Osteoblast (primary cell): ENCODE measurements around the gene SSRP1. TPM values are rescaled to one million over a fixed set of nuclear protein-coding genes. Genes with fewer than 3 reads are reported as not detected.

Source experiments
- DNase-seq: peaks from one replicate; pipeline ENCODE4 v3.0.0; 2011; ENCODE audit warnings: low spot score, mixed read lengths; ENCODE audit not compliant: insufficient read length; ENCODE audit errors: missing footprints
- H2AFZ ChIP-seq: 2 replicates; pipeline ENCODE4 v1.6.0; 2011; ENCODE audit warnings: mild to moderate bottlenecking, low read length
- H3K27ac ChIP-seq: 2 replicates; pipeline ENCODE4 v1.5.1; 2011; ENCODE audit warnings: mild to moderate bottlenecking, low read depth, low read length, moderate library complexity
- H3K27me3 ChIP-seq: 2 replicates; pipeline ENCODE4 v1.6.0; 2012; ENCODE audit warnings: mild to moderate bottlenecking, control low read depth, inconsistent platforms, low read length, moderate library complexity; ENCODE audit not compliant: insufficient read depth
- H3K36me3 ChIP-seq: 2 replicates; pipeline ENCODE4 v1.5.1; 2011; ENCODE audit warnings: mild to moderate bottlenecking, low read length, control low read depth, moderate library complexity; ENCODE audit not compliant: insufficient read depth
- H3K4me1 ChIP-seq: 2 replicates; pipeline ENCODE4 v1.5.1; 2011; ENCODE audit warnings: mild to moderate bottlenecking, low read length, control low read depth, moderate library complexity; ENCODE audit not compliant: insufficient read depth
- H3K4me2 ChIP-seq: 2 replicates; pipeline ENCODE4 v1.6.0; 2011; ENCODE audit warnings: mild to moderate bottlenecking, low read length; ENCODE audit not compliant: insufficient read depth
- H3K4me3 ChIP-seq: fragments of 200-600 bp; sonication (generic); 3 replicates; pipeline ENCODE4 v1.5.1; 2012; ENCODE audit warnings: mild to moderate bottlenecking, low read length, inconsistent platforms; ENCODE audit not compliant: insufficient read depth
- H3K79me2 ChIP-seq: 2 replicates; pipeline ENCODE4 v1.6.0; 2012; ENCODE audit warnings: mild to moderate bottlenecking, low read length, control low read depth, inconsistent platforms; ENCODE audit not compliant: insufficient read depth
- H3K9me3 ChIP-seq: 2 replicates; pipeline ENCODE4 v1.5.1; 2011; ENCODE audit warnings: low read depth, low read length, control low read depth
- H4K20me1 ChIP-seq: 2 replicates; pipeline ENCODE4 v1.6.0; 2012; ENCODE audit warnings: mild to moderate bottlenecking, low read length, control low read depth; ENCODE audit not compliant: insufficient read depth
- CTCF ChIP-seq: IDR thresholded peaks from 2 replicates; pipeline ENCODE4 v1.5.1; 2011; ENCODE audit warnings: mild to moderate bottlenecking, low read depth, low read length, moderate library complexity; ENCODE audit errors: extremely low read depth
- total RNA-seq: library from RNA; depleted of rRNA; stranded (reverse); fragments of >200 nt; gene quantifications from 2 replicates; pipeline ENCODE4 v1.2.3, GENCODE V29; 2012

Gene SSRP1
- total RNA-seq, 1 donor: 55.4 TPM

GRCh38 chr11:57343825-57344224, 8.1 kb upstream of the SSRP1 start:
- TF ChIP-seq CTCF: no peak
- H3K36me3 ChIP-seq: no peaks in the 10 kb centered on the region
- peaks cover 14% of the 10 kb centered on the region for H3K27me3 ChIP-seq
- no peaks in the 10 kb centered on the region for H3K79me2 ChIP-seq
- no peaks in the 10 kb centered on the region for H4K20me1 ChIP-seq
- no peak overlapping the region for H3K4me3 ChIP-seq
- no peak overlapping the region for H2AFZ ChIP-seq
- DNase-seq: peak; percentile 25
- no peak overlapping the region for H3K4me2 ChIP-seq
- no peak overlapping the region for H3K27ac ChIP-seq
- H3K4me1 ChIP-seq: no peaks in the 10 kb centered on the region
- H3K9me3 ChIP-seq: no peaks in the 10 kb centered on the region

DNA sequence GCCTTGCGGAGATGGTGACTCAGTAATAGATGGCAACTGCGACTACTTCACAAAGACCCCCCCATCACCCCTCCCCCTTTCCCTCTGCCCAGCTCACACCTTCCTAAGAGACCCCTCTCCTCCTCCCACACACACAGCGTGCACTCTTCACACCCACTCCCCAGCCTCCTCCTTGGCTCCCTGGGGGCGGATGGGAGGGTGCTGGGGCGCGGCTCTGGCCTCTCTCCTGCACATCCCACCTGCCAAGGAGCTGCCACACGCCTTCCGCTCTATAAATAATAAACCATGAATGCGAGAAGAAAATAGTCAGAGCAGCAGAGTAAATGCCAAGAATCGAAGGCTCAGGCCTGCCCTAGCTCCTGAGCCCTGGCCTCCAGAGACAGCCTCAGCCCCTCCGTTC, 7.0 kb upstream of the SSRP1 start:
- Histone ChIP-seq H4K20me1 (no peaks in the 10 kb centered on the region), H3K4me2 (no peak overlapping the region), H3K27me3 (peaks cover 18% of the 10 kb centered on the region), H2AFZ (no peak overlapping the region), H3K4me1 (no peaks in the 10 kb centered on the region), H3K27ac (no peak overlapping the region), H3K79me2 (no peaks in the 10 kb centered on the region), H3K4me3 (no peak overlapping the region), H3K9me3 (no peaks in the 10 kb centered on the region), H3K36me3 (no peaks in the 10 kb centered on the region)
- TF ChIP-seq CTCF: no peak
- no peak for DNase-seq

DNA sequence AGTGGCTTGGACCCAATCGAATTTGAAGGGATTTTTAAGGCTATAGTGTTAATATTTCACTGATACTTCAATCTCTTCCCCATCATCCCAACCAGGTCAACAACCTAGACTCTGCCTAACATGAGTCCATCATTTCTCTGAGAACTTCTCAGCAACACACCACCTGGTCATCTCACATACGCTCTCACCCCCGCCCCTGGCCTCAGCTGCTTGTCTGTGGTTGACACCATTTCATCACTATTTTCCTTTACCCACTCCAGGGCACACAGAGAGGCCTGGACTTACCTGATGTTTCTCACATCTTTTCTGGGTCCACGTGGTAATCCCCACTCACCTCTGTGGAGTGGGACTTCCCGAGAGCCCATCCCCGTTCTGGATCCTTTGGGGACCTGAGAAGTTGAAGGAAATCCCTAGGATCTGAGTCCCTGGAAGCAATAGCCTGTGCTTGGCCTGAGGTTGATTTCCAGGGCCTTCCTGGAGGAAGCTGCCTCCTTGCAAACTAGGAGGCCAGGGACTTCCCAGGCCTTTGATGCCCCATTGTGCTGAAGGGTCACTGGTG, 5.6 kb upstream of the SSRP1 start:
- Histone ChIP-seq H3K4me1 (peaks cover 2% of the 10 kb centered on the region), H2AFZ (no peak overlapping the region), H3K79me2 (peaks cover 2% of the 10 kb centered on the region), H4K20me1 (no peaks in the 10 kb centered on the region), H3K27ac (no peak overlapping the region), H3K4me2 (no peak overlapping the region), H3K36me3 (no peaks in the 10 kb centered on the region), H3K27me3 (peaks cover 18% of the 10 kb centered on the region), H3K9me3 (no peaks in the 10 kb centered on the region), H3K4me3 (no peak overlapping the region)
- peak; percentile 63 for DNase-seq
- TF ChIP-seq CTCF: no peak

- H3K4me3 ChIP-seq: no peak overlapping the region
- H3K27ac ChIP-seq: no peak overlapping the region
- no peaks in the 10 kb centered on the region for H3K36me3 ChIP-seq
- no peak overlapping the region for H3K4me2 ChIP-seq
- H3K79me2 ChIP-seq: peaks cover 14% of the 10 kb centered on the region
- peak; percentile 65 for DNase-seq
- peaks cover 18% of the 10 kb centered on the region for H3K27me3 ChIP-seq
- no peaks in the 10 kb centered on the region for H3K9me3 ChIP-seq
- peaks cover 8% of the 10 kb centered on the region for H3K4me1 ChIP-seq
- peak; percentile 18 for TF ChIP-seq CTCF
- H2AFZ ChIP-seq: no peak overlapping the region
- no peaks in the 10 kb centered on the region for H4K20me1 ChIP-seq
These were observed 4.4 kb upstream of the SSRP1 start for GRCh38 chr11:57340039-57340615.
